HFFc6 (cell line): ENCODE data around the gene CNGB1. TPM values are rescaled to one million over a fixed set of nuclear protein-coding genes. Genes with fewer than 3 reads are reported as not detected.
"Not testable (repeated sequence)": the region's sequence is repeated elsewhere in the genome, so short reads cannot be mapped to it uniquely, and the experiment has no call there.

Experiments
- DNase-seq: peaks from one replicate; pipeline ENCODE4 v3.0.0-alpha.2; 2018
- H3K27ac Mint-ChIP-seq: 2 replicates; pipeline ENCODE4 v1.8.0; 2020; ENCODE audit warnings: mild to moderate bottlenecking, mixed read lengths
- H3K27me3 Mint-ChIP-seq: 2 replicates; pipeline ENCODE4 v1.8.0; 2021; ENCODE audit warnings: mild to moderate bottlenecking, moderate library complexity, mixed read lengths; ENCODE audit not compliant: insufficient read depth
- H3K36me3 Mint-ChIP-seq: 2 replicates; pipeline ENCODE4 v1.8.0; 2021; ENCODE audit warnings: low read depth, mixed read lengths
- H3K4me1 Mint-ChIP-seq: 2 replicates; pipeline ENCODE4 v1.8.0; 2020; ENCODE audit warnings: low read depth, mixed read lengths
- H3K4me3 Mint-ChIP-seq: 2 replicates; pipeline ENCODE4 v1.8.0; 2020; ENCODE audit warnings: mild to moderate bottlenecking, moderate library complexity, mixed read lengths
- H3K9me3 Mint-ChIP-seq: 2 replicates; pipeline ENCODE4 v1.8.0; 2020; ENCODE audit warnings: mild to moderate bottlenecking, mixed read lengths
- CTCF ChIP-seq: fragments of 200-600 bp; sonication (generic); IDR thresholded peaks from 2 replicates; pipeline ENCODE4 v1.5.0; 2021; ENCODE audit warnings: antibody characterized with exemption, mild to moderate bottlenecking
- total RNA-seq, 6 experiments: library from RNA; stranded (reverse); fragmentation: NEBNext Ultra II Directional; extraction: Animal tissue kit (Norgen Biotek cat#: 25700); gene quantifications; 2 replicates in 1 of 6; 3 replicates in 5 of 6; pipeline ENCODE4 v1.2.3, GENCODE V29; 2021

Gene CNGB1
- total RNA-seq, 6 experiments from 2014 or later, result 0.02 TPM; not detected in 5

GRCh38 chr16:58012481-58012880, 41.6 kb upstream of the CNGB1 start:
- Mint-ChIP-seq H3K4me3 (no peak overlapping the region), H3K36me3 (peaks cover 7% of the 10 kb centered on the region), H3K27me3 (no peaks in the 10 kb centered on the region), H3K4me1 (peaks cover 26% of the 10 kb centered on the region), H3K9me3 (no peaks in the 10 kb centered on the region), H3K27ac (no peak overlapping the region)
- no peak for DNase-seq
- no peak for TF ChIP-seq CTCF

GRCh38 chr16:58011652-58012051, 40.7 kb upstream of the CNGB1 start:
- Mint-ChIP-seq H3K9me3 (no peaks in the 10 kb centered on the region), H3K4me1 (peaks cover 26% of the 10 kb centered on the region), H3K27me3 (no peaks in the 10 kb centered on the region), H3K4me3 (peak overlapping the region; percentile 52), H3K36me3 (peaks cover 7% of the 10 kb centered on the region), H3K27ac (peak overlapping the region; percentile 87)
- TF ChIP-seq CTCF, result peak; percentile 44; the same call in 1 of the 2 replicates
- peak; percentile 85 for DNase-seq

DNA sequence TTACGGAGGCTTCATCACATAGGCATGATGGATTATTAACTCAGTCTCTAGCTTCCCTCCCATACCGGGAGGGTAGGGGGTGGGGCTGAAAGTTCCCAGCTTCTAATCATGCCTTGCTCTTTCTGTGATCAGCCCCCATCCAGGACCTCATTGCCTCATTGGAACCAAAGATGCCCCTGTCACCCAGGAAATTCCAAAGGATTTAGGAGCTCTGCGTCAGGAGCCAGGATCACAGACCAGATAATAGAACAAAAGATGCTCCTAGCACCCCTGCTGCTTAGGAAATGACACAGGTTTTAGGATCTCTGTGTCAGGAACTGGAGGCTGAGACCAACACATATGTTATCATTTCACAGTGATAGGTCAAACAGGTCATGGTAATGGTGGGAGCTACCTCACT, 40.0 kb upstream of the CNGB1 start:
- DNase-seq, result no peak
- H3K27ac Mint-ChIP-seq, result peak overlapping the region; percentile 87
- peak overlapping the region; percentile 13; the same call in 1 of the 2 replicates for H3K4me3 Mint-ChIP-seq
- H3K36me3 Mint-ChIP-seq, result peaks cover 9% of the 10 kb centered on the region
- H3K9me3 Mint-ChIP-seq, result no peaks in the 10 kb centered on the region
- peaks cover 26% of the 10 kb centered on the region for H3K4me1 Mint-ChIP-seq
- TF ChIP-seq CTCF, result no peak
- no peaks in the 10 kb centered on the region for H3K27me3 Mint-ChIP-seq

GRCh38 chr16:58009856-58010416, 39.0 kb upstream of the CNGB1 start:
- H3K27me3 Mint-ChIP-seq, result peaks cover under 1% of the 10 kb centered on the region; the same call in 1 of the 2 replicates
- H3K4me3 Mint-ChIP-seq, result no peak overlapping the region
- no peak for TF ChIP-seq CTCF
- H3K9me3 Mint-ChIP-seq, result no peaks in the 10 kb centered on the region
- peak overlapping the region; percentile 87 for H3K27ac Mint-ChIP-seq
- H3K4me1 Mint-ChIP-seq, result peaks cover 28% of the 10 kb centered on the region
- peaks cover 10% of the 10 kb centered on the region for H3K36me3 Mint-ChIP-seq
- no peak for DNase-seq

DNA sequence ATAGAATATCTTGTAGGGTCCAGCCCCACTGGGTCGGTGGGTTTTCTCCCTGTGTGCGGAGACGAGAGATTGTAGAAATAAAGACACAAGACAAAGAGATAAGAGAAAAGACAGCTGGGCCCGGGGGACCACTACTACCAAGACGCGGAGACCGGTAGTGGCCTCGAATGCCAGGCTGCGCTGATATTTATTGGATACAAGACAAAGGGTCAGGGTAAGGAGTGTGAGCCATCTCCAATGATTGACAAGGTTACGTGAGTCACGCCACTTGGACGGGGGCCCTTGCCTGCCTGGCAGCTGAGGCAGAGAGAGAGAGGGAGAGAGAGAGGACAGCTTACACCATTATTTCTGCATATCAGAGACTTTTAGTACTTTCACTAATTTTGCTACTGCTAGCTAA, 33.8 kb upstream of the CNGB1 start:
- not testable (repeated sequence) for H3K9me3 Mint-ChIP-seq, H3K4me3 Mint-ChIP-seq, DNase-seq, H3K36me3 Mint-ChIP-seq, H3K27me3 Mint-ChIP-seq
- Mint-ChIP-seq H3K27ac (peak overlapping the region; percentile 12; the same call in 1 of the 2 replicates), H3K4me1 (peaks cover 40% of the 10 kb centered on the region)

DNA sequence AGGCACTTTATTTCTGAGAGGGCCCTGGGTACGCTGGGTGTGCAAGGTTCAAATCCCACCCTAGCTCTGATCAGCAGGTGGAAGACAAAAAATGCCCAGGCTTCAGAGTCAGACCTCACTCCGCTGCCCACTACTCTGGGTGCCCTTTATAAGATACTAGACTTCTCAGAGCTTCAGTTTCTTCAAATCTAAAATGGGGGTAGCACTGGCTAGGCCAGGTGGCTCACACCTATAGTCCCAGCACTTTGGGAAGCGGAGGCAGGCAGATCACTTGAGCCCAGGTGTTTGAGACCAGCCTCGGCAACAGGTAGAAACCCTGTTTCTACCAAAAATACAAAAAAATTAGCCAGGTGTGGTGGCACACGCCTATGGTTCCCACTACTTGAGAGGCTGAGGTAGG, 32.0 kb upstream of the CNGB1 start:
- peaks cover 56% of the 10 kb centered on the region for H3K4me1 Mint-ChIP-seq
- no peaks in the 10 kb centered on the region for H3K9me3 Mint-ChIP-seq
- DNase-seq, result no peak
- H3K4me3 Mint-ChIP-seq, result no peak overlapping the region
- peaks cover 2% of the 10 kb centered on the region; the same call in 1 of the 2 replicates for H3K27me3 Mint-ChIP-seq
- H3K27ac Mint-ChIP-seq, result no peak overlapping the region
- H3K36me3 Mint-ChIP-seq, result peaks cover 8% of the 10 kb centered on the region; the same call in 1 of the 2 replicates
- no peak for TF ChIP-seq CTCF
